Stimulated activated CD8-positive, alpha-beta memory T cell treated with anti-CD3 and anti-CD28 coated beads, Interleukin-4, amount 100 ng/mL, for 48 hours (primary cell): ENCODE data around the gene THAP4.

Source experiments
- DNase-seq: peaks from one replicate; pipeline ENCODE4 v3.0.0-alpha.2; 2020

The THAP4 gene

GRCh38 chr2:241636182-241637017 lies 558 bp downstream of the THAP4 start:
- peak; percentile 59 for DNase-seq

DNA sequence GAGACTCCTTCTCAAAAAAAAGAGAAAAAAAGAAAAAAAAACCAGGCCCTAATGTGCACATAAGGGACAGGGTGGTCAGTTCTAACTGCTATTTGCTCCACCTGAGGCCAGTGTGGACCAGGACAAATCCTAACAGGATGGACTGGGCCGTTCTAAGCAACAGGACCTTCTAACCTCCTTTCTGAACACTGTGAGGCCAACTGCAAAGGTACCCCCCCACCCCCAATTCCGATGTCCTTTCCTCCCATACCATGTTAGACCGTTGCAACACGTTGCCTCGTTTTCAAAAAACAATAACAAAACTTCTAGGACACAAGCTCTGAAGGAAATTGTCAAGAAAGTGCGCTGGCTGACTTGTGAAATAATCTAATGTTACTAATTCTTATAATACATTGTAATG lies 1.2 kb downstream of the THAP4 start:
- no peak for DNase-seq

GRCh38 chr2:241633561-241633960 lies 3.4 kb downstream of the THAP4 start:
- DNase-seq: no peak

GRCh38 chr2:241632478-241633325 lies 4.3 kb downstream of the THAP4 start:
- DNase-seq: no peak

DNA sequence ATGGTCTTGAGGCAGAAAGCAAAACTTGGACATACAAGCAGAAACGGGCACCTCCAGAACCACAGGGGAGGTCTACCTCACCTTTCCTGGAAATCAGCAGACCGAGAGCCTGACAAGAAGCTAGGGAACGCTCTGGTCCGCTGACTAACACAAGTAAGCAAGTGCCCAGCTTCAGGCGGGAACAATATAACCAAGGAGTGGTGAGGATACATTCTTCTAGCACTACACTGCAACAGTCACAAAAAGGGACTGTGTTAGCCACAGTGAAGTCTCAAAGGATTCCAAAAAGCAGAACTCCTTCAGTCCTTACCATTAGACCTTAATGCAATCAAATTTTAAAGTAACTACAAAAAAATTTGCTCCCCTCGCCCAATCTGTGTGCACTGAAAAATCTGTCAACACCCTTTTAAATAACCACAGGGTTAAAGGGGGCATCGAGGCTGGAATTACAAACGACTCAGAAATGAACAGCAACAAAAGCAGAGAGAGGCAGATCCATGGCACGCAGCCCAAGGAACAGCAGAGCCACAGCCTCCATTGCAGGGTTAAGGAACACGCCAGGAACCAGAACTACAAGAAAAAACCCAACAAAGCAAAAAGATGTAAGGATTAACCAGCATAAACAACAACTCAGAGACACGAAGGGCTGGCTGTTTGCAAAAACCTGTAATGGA lies 7.1 kb downstream of the THAP4 start:
- DNase-seq: no peak

DNA sequence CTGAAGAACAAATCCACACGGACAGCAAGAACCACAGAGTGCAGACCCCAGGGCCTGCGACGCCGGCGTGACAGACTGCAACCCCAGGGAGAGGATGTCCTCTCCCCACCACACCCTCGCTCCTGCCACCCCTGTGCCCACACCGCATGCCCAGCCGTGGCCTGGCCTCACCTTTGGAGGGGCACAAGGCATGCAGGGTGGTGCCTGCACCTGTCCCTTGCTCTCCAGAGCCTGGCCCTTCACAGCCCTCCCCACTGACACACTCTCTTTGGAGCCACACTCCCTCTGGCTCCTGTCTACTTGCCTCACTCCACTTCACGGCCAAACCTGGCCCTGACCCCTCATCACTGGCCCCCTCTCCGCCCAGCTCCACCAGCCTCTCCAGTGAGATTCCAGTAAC lies 9.3 kb downstream of the THAP4 start:
- DNase-seq: no peak

GRCh38 chr2:241620419-241620769 lies 16.6 kb downstream of the THAP4 start:
- DNase-seq: peak; percentile 78

- peak; percentile 48 for DNase-seq
These were observed 17.1 kb downstream of the THAP4 start for GRCh38 chr2:241619597-241620418.

DNA sequence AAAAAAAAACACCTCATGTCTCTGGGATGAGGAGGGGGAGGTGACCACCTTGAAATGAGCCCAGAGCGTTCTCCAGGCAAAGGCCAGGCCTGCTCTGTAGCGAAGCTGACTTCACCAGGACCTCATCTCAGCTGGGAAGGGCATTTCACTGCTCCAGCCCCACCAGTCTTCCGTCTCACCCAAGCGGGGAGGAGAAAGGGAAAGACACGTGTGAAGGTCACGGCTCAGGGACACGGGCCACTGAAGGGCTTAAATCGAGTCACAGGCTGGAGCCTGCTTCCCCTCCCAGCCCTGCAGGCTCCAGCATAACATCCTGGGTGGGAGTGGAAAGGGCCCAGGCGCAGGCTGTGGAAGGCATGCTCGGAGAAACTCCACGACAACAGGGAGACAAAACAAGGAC lies 18.1 kb downstream of the THAP4 start:
- DNase-seq: no peak

DNA sequence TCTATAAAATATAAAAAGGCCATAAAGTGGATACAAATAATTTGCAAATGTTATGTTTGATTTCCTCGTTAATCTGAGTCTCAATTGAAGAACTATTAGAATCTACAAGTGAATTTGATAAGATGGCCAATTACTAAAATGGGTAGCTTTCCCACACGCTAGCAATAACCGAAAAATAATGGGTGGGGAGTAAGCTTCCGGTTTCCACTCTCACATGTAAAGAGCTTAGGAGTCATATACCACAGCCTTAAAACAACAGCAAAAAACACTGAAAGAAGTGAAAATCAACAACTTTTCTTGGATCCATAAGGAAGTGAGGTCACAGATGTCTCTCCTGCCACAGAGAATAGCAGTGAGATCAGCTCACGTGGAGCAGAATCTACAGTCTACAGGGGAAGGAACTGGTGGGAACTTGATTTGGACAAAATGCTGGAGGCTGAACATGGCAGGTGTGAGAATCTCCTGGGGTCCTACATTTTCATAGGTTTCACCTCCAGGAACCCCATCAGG lies 18.6 kb downstream of the THAP4 start:
- no peak for DNase-seq

GRCh38 chr2:241617431-241618154 lies 19.4 kb downstream of the THAP4 start:
- DNase-seq: peak; percentile 55

DNA sequence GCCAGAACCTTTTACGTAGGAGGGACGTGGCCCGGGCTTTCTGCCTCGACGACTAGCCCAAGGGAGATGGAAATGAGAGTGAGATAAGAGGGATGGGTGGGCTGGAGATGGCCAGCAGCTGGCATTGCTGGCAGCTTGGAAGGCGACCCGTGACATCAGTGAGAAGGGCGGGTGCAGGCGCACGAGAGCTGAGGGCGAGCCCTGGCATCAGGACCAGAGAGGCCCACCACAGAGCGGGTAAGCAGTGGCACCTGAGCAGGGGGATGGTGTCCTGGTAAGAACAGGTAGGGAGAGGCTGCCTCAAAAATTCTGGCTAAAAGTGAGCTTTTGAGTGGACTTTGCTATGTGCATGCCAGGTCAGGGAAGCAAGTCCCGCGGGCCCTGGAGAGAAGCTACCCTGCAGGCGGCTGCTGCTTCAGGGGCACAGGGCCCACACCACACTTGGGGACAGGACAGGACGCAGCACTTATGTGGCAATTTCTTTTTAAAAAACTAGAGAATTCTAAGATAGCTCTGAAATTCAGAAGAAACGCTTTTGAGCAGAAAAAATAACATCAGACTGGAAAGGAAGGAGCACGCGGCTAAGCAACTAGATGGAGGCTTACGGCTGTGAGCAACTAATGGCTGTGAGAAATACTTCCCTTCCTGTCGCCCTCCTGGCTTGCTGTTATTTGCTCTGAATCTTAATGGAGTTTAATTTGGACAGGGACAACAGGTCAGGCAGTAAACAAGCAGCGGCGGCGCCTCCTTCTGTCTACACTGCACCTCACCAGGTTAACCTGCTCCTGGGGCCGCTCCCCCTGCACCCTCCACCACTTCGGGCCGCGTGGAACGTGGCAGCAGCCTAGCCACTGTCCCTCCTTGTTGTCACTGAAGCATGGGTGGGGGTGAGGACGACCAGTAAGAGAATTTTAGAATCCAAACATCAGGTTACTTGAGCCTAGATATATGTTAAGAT lies 20.5 kb downstream of the THAP4 start:
- no peak for DNase-seq

GRCh38 chr2:241615522-241616052 lies 21.4 kb downstream of the THAP4 start:
- DNase-seq: no peak

GRCh38 chr2:241615041-241615440 lies 21.9 kb downstream of the THAP4 start:
- no peak for DNase-seq

- DNase-seq: no peak
These were observed 23.8 kb downstream of the THAP4 start for GRCh38 chr2:241613017-241613780.

DNA sequence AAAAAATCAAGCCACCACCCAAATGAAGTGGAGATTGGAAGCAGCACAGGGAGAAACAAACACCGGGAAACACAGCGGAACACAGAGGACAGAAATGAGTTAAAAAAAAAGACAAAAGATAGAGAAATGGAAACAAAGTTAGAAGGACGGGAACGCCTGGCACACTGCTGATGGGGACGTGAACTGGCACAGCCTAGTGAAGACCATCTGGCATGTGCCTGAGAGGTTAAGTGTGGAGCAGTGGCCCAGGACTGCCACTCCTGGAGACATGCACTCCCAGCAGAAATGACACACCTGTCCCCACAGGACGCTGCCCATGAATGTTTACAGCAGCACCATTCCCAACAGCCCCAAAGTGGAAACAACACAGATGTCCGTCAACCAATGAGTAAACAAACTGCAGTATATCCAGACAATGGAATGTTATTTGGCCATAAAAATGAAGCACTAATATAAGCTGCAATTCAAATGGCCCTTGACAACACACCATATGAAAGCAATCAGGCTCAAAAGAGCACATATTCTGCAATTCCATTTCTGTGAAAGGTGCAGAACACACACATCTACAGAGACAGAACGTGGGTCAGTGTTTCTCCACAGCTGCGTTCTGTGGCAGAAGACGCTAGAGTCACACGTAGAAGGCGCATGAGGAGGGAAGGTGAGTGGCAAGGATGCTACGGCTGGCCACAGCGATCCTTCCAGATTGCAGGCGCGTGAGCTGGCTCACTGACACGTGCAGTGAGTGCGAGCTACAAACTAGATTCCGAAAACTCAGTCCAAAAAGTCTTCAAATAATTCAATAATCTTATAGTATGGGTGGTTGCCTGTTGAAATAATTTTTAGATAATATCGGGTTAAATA lies 24.6 kb downstream of the THAP4 start:
- no peak for DNase-seq

GRCh38 chr2:241611062-241611461 lies 25.9 kb downstream of the THAP4 start:
- no peak for DNase-seq
